GM12865 (cell line): ENCODE measurements around the gene ACR.
A peak's percentile ranks its signal among the peaks of the same experiment; 100 is the strongest.
"Not testable (repeated sequence)": the region's sequence is repeated elsewhere in the genome, so short reads cannot be mapped to it uniquely, and the experiment has no call there.

Experiments
- DNase-seq: peaks from one replicate; pipeline ENCODE4 v3.0.0; 2010; ENCODE audit warnings: low read depth
- H3K4me3 ChIP-seq: 2 replicates; pipeline ENCODE4 v1.5.1; 2011; ENCODE audit warnings: mild to moderate bottlenecking, low read depth, low read length, control low read depth
- TF ChIP-seq, protein P1 (sequence below): IDR thresholded peaks from 2 replicates; pipeline ENCODE4 v1.5.1; 2011; ENCODE audit warnings: low read length, control low read depth, low read depth, inconsistent platforms; ENCODE audit not compliant: insufficient read depth; ENCODE audit errors: missing control alignments

Gene ACR

DNA sequence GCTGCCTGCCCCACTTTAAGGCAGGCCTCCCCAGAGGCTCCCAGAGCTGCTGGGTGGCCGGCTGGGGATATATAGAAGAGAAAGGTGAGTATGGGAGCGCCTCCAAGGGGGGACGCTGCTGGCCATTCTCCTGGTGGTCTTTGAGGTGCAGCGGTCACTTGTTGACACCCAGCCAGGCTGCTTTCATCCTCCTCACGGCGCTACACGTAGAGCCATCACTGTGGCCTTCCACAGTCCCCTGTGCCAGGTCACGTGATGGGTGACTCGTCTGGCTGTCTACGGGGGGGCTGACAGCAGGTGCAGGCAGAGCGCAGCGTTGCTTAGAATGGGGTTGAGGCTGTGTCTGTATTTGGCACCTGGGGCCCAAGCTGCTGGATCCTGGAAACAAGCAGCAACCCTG lies 1.9 kb downstream of the ACR start:
- no peak for DNase-seq
- no peak overlapping the region for H3K4me3 ChIP-seq
- TF ChIP-seq, protein P1, sequence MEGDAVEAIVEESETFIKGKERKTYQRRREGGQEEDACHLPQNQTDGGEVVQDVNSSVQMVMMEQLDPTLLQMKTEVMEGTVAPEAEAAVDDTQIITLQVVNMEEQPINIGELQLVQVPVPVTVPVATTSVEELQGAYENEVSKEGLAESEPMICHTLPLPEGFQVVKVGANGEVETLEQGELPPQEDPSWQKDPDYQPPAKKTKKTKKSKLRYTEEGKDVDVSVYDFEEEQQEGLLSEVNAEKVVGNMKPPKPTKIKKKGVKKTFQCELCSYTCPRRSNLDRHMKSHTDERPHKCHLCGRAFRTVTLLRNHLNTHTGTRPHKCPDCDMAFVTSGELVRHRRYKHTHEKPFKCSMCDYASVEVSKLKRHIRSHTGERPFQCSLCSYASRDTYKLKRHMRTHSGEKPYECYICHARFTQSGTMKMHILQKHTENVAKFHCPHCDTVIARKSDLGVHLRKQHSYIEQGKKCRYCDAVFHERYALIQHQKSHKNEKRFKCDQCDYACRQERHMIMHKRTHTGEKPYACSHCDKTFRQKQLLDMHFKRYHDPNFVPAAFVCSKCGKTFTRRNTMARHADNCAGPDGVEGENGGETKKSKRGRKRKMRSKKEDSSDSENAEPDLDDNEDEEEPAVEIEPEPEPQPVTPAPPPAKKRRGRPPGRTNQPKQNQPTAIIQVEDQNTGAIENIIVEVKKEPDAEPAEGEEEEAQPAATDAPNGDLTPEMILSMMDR: no peak

DNA sequence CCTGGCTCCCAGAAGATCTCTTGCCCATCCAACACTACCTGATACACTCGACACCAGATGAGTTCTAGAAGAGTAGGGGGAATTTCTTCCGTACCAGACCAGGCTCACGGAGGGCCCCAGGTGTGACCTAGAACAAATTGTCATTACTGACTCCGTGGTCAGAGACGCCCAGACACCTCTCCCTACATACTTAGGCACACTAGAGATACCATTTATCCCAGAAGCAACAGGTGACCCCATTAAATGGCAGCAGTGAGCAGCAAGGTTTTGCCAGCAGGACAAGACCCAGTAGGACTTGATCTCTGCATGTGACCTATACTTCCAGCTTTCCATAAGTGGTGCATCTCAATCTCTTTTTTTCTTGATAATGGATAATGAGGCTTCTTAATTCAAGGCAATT lies 2.7 kb downstream of the ACR start:
- H3K4me3 ChIP-seq, DNase-seq: not testable (repeated sequence)

DNA sequence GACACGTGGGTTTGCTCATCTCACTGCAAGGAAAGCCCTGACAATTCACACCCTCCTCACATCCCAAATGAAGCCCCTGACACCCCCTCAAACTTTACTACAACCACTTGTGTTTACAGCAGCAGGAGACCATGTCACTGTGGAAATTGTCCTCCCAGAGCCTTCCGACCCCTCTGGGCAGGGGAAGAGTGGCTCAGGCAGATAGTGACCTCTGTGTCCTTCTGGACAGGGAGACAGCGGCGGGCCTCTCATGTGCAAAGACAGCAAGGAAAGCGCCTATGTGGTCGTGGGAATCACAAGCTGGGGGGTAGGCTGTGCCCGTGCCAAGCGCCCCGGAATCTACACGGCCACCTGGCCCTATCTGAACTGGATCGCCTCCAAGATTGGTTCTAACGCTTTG lies 6.4 kb downstream of the ACR start:
- not testable (repeated sequence) for DNase-seq, H3K4me3 ChIP-seq

DNA sequence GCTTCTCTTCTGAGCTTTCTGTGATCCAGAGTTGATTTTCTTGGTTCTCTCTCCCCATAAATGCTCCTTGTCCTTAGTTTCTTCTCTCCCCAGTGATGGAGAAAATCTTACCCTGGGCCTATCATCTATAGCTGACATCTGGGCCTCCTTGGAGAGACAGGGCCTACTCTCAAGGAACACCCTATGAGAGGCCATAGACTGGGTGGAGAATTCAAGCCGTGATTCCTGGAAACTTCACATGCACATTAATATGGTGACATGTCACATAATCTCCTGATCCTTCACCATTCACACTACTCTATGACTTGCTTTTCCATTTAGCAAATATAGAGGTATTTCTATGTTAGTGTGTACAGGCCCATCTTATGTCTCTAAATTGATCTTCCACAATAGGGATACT lies 9.5 kb downstream of the ACR start:
- H3K4me3 ChIP-seq, DNase-seq: not testable (repeated sequence)

DNA sequence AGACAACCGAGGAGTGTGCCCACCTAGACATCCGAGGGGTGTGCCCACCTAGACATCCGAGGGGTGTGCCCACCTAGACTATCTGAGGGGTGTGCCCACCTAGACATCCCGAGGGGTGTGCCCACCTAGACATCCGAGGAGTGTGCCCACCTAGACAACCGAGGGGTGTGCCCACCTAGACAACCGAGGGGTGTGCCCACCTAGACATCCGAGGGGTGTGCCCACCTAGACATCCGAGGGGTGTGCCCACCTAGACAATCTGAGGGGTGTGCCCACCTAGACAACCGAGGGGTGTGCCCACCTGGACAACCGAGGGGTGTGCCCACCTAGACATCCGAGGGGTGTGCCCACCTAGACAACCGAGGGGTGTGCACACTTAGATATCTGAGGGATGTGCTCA lies 10.6 kb downstream of the ACR start:
- DNase-seq, H3K4me3 ChIP-seq: not testable (repeated sequence)

DNA sequence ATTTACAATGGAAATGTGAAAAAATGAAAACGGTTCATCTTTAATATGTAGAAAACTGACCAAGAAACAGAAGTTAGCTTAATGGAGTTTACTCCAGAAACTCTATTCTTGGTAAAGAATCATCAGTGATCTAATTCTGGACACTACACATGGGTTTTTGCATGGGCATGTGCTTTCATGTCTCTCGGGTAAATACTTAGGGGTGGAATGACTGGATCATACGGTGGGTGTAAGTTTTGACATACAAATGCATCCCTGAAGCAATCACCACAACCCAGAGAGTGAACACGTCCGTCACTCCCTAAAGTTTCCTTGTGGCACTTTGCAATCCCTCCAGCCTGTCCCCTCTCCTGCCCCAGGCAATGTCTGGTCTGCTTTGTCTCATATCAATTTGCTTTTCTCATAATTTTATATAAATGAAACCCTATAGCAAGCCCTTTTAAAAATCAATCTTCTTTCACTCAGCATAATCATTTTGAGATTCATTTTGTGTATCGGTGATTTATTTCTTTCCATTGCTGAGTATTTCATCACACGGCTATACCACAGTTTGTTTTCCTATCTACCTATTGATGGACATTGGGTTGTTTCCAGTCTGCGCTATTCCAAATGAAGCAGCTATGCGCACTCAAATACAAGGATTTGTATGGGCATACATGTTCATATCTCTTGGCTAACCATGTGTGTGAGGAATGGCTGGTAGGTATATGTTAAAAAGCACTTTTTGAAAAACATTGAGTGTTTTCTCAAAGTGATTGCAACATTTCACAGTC lies 11.5 kb downstream of the ACR start:
- H3K4me3 ChIP-seq, DNase-seq: not testable (repeated sequence)

DNA sequence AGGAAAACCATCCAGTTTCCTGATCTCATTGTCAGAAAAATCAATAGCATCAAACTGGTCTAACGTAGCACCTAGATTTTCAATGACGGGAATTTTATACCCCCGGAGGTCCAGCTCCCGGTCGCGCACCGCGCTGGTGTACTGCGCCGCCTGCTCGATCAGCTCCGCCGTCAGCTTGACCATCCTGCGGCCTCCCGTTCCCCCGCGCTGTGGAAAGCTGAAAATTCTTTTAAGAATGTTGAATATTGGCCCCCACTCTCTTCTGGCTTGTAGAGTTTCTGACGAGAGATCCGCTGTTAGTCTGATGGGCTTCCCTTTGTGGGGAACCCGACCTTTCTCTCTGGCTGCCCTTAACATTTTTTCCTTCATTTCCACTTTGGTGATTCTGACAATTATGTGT lies 17.2 kb downstream of the ACR start:
- not testable (repeated sequence) for DNase-seq, H3K4me3 ChIP-seq

DNA sequence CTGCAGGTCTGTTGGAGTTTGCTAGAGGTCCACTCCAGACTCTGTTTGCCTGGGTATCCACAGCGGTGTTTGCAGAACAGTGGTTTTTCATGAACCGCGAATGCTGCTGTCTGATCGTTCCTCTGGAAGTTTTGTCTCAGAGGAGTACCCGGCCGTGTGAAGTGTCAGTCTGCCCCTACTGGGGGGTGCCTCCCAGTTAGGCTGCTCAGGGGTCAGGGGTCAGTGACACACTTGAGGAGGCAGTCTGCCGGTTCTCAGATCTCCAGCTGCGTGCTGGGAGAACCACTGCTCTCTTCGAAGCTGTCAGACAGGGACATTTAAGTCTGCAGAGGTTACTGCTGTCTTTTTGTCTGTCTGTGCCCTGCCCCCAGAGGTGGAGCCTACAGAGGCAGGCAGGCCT lies 18.4 kb downstream of the ACR start:
- not testable (repeated sequence) for H3K4me3 ChIP-seq, DNase-seq

DNA sequence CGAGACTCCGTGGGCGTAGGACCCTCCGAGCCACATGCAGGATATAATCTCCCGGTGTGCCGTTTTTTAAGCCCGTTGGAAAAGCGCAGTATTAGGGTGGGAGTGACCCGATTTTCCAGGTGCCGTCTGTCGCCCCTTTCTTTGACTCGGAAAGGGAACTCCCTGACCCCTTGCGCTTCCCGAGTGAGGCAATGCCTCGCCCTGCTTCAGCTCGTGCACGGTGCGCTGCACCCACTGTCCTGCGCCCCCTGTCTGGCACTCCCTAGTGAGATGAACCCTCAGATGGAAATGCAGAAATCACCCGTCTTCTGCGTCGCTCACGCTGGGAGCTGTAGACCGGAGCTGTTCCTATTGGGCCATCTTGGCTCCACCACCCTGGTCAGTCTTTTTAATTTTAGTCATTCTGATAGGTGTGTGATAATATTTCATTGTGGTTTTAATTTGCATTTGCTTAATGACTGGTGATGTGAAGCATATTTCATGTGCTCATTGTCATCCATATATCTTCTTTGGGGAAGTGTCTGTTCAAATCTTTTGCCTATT lies 19.0 kb downstream of the ACR start:
- peak overlapping the region; percentile 56 for H3K4me3 ChIP-seq
- TF ChIP-seq, protein P1: peak; percentile 17

DNA sequence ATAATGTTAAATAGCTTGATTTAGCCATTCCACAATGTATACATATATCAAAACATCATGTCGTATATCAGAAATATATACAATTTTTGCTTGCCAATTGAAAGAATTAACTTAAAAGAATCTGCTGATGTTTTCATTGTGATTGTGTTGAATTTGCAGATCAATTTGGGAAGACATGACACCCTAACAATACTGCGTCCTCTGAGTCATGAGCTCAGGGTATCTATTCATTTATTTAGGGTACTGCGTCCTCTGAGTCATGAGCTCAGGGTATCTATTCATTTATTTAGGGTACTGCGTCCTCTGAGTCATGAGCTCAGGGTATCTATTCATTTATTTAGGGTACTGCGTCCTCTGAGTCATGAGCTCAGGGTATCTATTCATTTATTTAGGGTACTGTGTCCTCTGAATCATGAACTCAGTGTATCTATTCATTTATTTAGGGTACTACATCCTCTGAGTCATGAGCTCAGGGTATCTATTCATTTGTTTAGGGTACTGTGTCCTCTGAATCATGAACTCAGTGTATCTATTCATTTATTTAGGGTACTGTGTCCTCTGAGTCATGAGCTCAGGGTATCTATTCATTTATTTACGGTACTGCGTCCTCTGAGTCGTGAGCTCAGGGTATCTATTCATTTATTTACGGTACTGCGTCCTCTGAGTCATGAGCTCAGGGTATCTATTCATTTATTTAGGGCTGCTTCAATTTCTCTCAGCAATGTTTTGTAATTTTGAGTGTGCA lies 21.8 kb downstream of the ACR start:
- not testable (repeated sequence) for DNase-seq, H3K4me3 ChIP-seq

More for the DNA sequence above, 19.0 kb downstream of the ACR start:
- DNase-seq: peak; percentile 32

DNA sequence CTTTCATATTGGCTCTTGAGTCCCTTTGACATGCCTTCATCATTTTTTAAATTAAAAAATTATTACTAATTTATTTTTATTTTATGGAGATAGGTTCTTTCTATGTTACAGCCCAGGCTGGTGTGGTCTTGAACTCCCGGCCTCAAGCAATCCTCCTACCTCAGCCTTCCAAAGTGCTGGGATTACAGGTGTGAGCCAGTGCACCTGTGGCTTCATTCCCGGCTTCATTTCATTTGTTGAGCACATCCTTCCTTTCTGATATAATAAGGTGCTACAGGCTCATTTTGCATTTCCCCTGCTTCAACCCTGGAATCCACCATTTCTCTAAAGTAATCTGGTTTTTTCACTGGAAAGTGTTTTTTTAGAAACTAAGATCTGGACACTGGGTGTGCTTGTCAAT lies 23.8 kb downstream of the ACR start:
- DNase-seq, H3K4me3 ChIP-seq: not testable (repeated sequence)

DNA sequence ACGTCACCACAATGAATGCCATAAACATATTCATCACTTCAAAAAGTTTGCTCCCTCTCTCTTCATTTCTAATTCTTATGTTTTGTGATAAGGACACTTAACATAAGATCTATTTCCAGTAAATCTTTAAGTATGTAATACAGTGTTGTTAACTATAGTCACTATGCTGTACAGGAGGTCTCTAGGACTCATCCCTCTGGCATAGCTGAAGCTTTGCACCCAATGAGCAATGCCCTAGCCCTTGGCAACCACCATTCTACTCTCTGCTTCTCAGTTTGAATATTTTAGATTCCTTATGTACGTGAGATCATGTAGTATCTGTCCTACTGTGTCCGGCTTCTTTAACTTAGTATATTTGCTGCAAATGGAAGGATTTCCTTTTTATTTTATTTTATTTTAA lies 26.3 kb downstream of the ACR start:
- H3K4me3 ChIP-seq, DNase-seq: not testable (repeated sequence)
